Ovary (tissue), 9 donors: ENCODE results near the gene PDCD7. TPM values are rescaled to one million over a fixed set of nuclear protein-coding genes. Genes with fewer than 3 reads are reported as not detected.
A peak's percentile ranks its signal among the peaks of the same experiment; 100 is the strongest.

Experiments
- DNase-seq, 5 donors: peaks; one replicate each; pipeline ENCODE4 v3.0.0-alpha.2; 2019 to 2020
- H3K27ac ChIP-seq, 2 donors: fragments of 200-600 bp; one replicate each; pipeline versions ENCODE4 v1.5.1 to v1.8.0; 2019 to 2022
- H3K27me3 ChIP-seq: fragments of 200-600 bp; one replicate; pipeline ENCODE4 v1.8.0; 2022
- H3K36me3 ChIP-seq: fragments of 200-600 bp; sonication (generic); one replicate; pipeline ENCODE4 v1.5.1; 2019
- H3K4me1 ChIP-seq: one replicate; pipeline ENCODE4 v1.8.1; 2013; ENCODE audit warnings: mild to moderate bottlenecking, moderate library complexity; ENCODE audit not compliant: insufficient read depth
- H3K4me3 ChIP-seq: fragments of 200-600 bp; sonication (generic); one replicate; pipeline ENCODE4 v1.5.1; 2017
- H3K9me3 ChIP-seq, 2 donors: fragments of 200-600 bp in 1 of 2; sonication (generic) in 1 of 2; one replicate each; pipeline versions ENCODE4 v1.5.1 to v1.8.1; 2013 to 2019; ENCODE audit warnings: mild to moderate bottlenecking in 1 of 2, moderate library complexity in 1 of 2
- CTCF ChIP-seq, 3 donors: fragments of 450-650 bp in 2 of 3; fragments of 200-600 bp in 1 of 3; IDR thresholded peaks; one replicate each; pipeline versions ENCODE4 v1.5.1 to v1.8.0; 2016 to 2022; ENCODE audit warnings: antibody characterized with exemption in 3 of 3, mild to moderate bottlenecking in 1 of 3
- EP300 ChIP-seq: sonication (generic); formaldehyde crosslinking; IDR thresholded peaks from one replicate; pipeline ENCODE4 v1.6.1; 2017; ENCODE audit warnings: antibody characterized with exemption
- POLR2A ChIP-seq: fragments of 450-650 bp; IDR thresholded peaks from one replicate; pipeline ENCODE4 v1.6.1; 2017; ENCODE audit warnings: antibody characterized with exemption, mild to moderate bottlenecking, moderate library complexity
- WGBS, 3 donors: extraction: QIAGEN DNeasy Blood & Tissue Kit in 1 of 3; methylation state at CpG; one replicate each; pipeline versions ENCODE4 v1.1.5 to v1.1.7; 2013 to 2017; 5-methylcytosine and 5-hydroxymethylcytosine counted together
- intact Hi-C, 4 donors: fragments of 100-400 bp; cut with DNase I; formaldehyde crosslinking; loops; one replicate each; pipeline versions ENCODE4 v1.11.0 to v1.15.1; 2022 to 2023
- polyA plus RNA-seq, 2 donors: library from polyadenylated mRNA; stranded (reverse); fragments of 200-250 nt in 1 of 2; fragments of 350-450 nt in 1 of 2; fragmentation: Illumina TruSeq in 1 of 2; extraction: RNeasy Lipid Tissue Mini Kit (QIAGEN cat#74804) in 1 of 2; gene quantifications; one replicate each; pipeline ENCODE4 v1.2.3, GENCODE V29; 2013 to 2014
- total RNA-seq, 7 donors: library from RNA; depleted of rRNA in 2 of 7; stranded (reverse); fragments of >200 nt in 2 of 7; fragmentation: NEBNext Ultra II Directional in 3 of 7; extraction: Animal tissue kit (Norgen Biotek cat#: 25700) in 3 of 7; gene quantifications; one replicate each; pipeline versions ENCODE4 v1.1.0 to v1.2.4, GENCODE V29; 2016 to 2023
- donor health status: DM: no; HTN: no; CAD: no; lungs with moderate emphysema.
- donor health status: DM: no; HTN: no; CAD: no.
- donor health status: Bipolar disorder and iron deficiency.
- donor health status: DM: yes; HTN: yes; CAD: no.
- donor health status: DM: no; HTN: no; CAD: no.
- donor health status: DM: yes; HTN: yes; CAD: no.

Gene PDCD7
- total and polyA plus RNA-seq, 9 donors: 16.4 to 41.1 (median 29.8) TPM

DNA sequence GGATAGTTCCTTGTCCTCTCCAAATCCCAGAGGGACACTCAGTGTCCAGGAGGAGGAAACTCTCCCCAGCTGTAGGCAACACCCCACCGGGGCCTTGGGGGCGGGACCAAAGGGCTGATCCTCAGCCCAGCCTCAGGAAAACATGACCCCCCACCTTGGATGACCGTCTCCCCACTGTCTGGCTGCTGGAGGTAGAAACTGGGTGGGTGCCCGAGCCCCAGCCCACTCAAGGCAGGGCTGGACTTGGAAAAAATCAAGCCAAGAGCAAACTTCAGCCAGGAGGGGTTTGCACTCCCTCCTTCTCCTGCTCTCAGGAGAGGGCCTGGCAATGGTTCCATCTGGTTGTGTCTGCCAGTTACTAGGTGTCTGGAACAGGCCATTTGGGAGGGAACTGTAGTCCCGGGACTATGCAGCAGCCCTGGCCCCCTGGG is 62.2 kb downstream of the PDCD7 start:
- intact Hi-C loops: no loop called here
- 5 to 14% (median 8%) methylated on average over 5 of the region's 5 CpGs for WGBS, 3 donors
- Histone ChIP-seq H3K4me3 (no peak overlapping the region), H3K4me1 (peaks cover 18% of the 10 kb centered on the region), H3K27ac (peak overlapping the region; percentile 1 to 49), H3K36me3 (no peaks in the 10 kb centered on the region), H3K9me3 (no peaks in the 10 kb centered on the region), H3K27me3 (no peaks in the 10 kb centered on the region)
- no peak for TF ChIP-seq POLR2A
- no peak for TF ChIP-seq EP300
- no peak for TF ChIP-seq CTCF (IDR thresholded peaks at IDR 0.05)
- DNase-seq: peak; percentile 71 to 89 (median 80)

DNA sequence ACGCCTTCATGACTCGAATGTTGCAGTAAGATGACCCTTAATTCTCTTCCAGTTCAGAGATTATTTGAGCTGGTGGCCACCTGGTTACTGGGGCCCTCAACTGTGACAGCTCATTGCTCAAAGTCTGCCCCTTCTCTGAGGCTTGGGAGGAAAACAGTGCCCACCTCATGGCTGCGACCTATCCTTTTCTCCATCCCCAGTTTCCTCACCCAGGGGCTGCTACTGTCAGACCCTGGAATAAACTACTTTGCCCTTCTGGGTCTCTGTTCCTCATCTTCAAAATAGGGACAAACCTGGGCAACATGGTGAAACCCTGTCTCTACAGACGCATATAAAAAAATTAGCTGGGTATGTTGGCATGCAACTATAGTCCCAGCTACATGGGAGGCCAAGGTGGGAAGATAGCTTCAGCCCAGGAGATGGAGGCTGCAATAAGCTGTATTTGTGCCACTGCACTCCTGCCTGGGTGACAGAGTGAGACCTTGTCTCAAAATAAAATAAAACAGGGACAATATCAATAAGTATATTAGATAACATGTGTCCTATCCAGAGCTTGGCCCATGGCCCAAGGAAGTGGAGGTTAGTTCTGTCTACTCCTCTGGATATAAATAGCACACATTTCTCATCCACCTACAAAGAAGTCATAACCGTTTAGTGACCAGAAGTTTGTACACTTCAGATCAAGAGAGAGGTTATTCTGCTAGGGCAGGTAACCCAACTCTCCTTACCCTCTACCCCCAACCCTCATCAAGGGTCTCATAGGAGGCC is 63.6 kb downstream of the PDCD7 start:
- no peaks in the 10 kb centered on the region for H3K27me3 ChIP-seq
- no peak for DNase-seq
- 49 to 59% (median 59%) methylated on average over 5 of the region's 5 CpGs for WGBS, 3 donors
- intact Hi-C loops: no loop called here
- H3K9me3 ChIP-seq: no peaks in the 10 kb centered on the region
- H3K27ac ChIP-seq: peak overlapping the region in 1 of 2 donors; percentile 49
- no peak for TF ChIP-seq POLR2A
- TF ChIP-seq EP300: no peak
- TF ChIP-seq CTCF (IDR thresholded peaks at IDR 0.05): no peak
- H3K36me3 ChIP-seq: no peaks in the 10 kb centered on the region
- no peak overlapping the region for H3K4me3 ChIP-seq
- H3K4me1 ChIP-seq: peaks cover 18% of the 10 kb centered on the region

DNA sequence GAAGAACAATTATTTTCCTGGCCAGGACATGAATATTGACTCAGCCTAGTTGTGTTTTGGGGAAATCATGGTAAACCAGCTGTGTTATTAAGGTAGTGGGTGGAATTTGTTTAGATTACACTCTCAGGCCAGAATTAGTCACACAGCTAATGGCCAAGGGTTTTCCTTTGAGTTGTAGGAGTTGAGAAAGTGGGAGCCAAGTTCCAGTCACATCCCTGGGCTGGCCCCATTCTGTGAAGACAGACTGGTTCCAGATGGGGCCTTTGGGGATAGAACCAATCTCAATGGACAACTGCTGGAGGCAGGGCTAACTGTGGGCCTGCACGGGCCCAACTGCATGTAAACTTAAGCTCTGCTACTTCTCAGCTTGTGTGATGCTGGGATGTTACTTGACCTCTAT is 64.4 kb downstream of the PDCD7 start:
- Histone ChIP-seq H3K4me3 (no peak overlapping the region), H3K27ac (peak overlapping the region; percentile 76 to 77), H3K36me3 (no peaks in the 10 kb centered on the region), H3K27me3 (no peaks in the 10 kb centered on the region), H3K9me3 (no peaks in the 10 kb centered on the region), H3K4me1 (peaks cover 18% of the 10 kb centered on the region)
- intact Hi-C loops: no loop called here
- WGBS, 3 donors: 0 to 12% (median 11%) methylated on average over 1 of the region's 1 CpG
- no peak for TF ChIP-seq POLR2A
- TF ChIP-seq CTCF (IDR thresholded peaks at IDR 0.05): no peak
- no peak for TF ChIP-seq EP300
- peak in 4 of 5 donors; percentile 68 to 79 (median 72) for DNase-seq

- no peaks in the 10 kb centered on the region for H3K9me3 ChIP-seq
- peak overlapping the region; percentile 76 to 77 for H3K27ac ChIP-seq
- H3K36me3 ChIP-seq: no peaks in the 10 kb centered on the region
- intact Hi-C loops: no loop called here
- H3K4me3 ChIP-seq: peak overlapping the region; percentile 59
- peaks cover 18% of the 10 kb centered on the region for H3K4me1 ChIP-seq
- H3K27me3 ChIP-seq: no peaks in the 10 kb centered on the region
- WGBS, 3 donors: 64 to 81% (median 73%) methylated on average over 3 of the region's 3 CpGs
- TF ChIP-seq EP300: no peak
- TF ChIP-seq POLR2A: no peak
- no peak for TF ChIP-seq CTCF (IDR thresholded peaks at IDR 0.05)
- no peak for DNase-seq
Observed at GRCh38 chr15:65068403-65068788, 65.2 kb downstream of the PDCD7 start.
